ENCODE measurements around the gene NPHP4.

NPHP4 gene

GRCh38 chr1:5913078-5913845 lies 79.0 kb downstream of the NPHP4 start:
- no peak for DNase-seq (ENCODE audit: insufficient read length, low spot score)
- FAIRE-seq, result no peak

GRCh38 chr1:5911871-5912271 lies 80.4 kb downstream of the NPHP4 start:
- no peak for TF ChIP-seq CTCF (IDR thresholded peaks at IDR 0.05; ENCODE audit: insufficient read depth, missing control alignments)
- no peak for DNase-seq (ENCODE audit: insufficient read length, low spot score)
- no peak for FAIRE-seq

More at GRCh38 chr1:5913078-5913845, 79.0 kb downstream of the NPHP4 start:
- no peak for TF ChIP-seq CTCF (IDR thresholded peaks at IDR 0.05; ENCODE audit: insufficient read depth, missing control alignments)

GRCh38 chr1:5911157-5911556 lies 81.1 kb downstream of the NPHP4 start:
- no peak for TF ChIP-seq CTCF (IDR thresholded peaks at IDR 0.05; ENCODE audit: insufficient read depth, missing control alignments)
- no peak for FAIRE-seq
- no peak for DNase-seq (ENCODE audit: insufficient read length, low spot score)

GRCh38 chr1:5910666-5911065 lies 81.6 kb downstream of the NPHP4 start:
- no peak for FAIRE-seq
- DNase-seq (ENCODE audit: insufficient read length, low spot score), result no peak
- TF ChIP-seq CTCF (IDR thresholded peaks at IDR 0.05; ENCODE audit: insufficient read depth, missing control alignments), result no peak

- DNase-seq (ENCODE audit: insufficient read length, low spot score), result no peak
- FAIRE-seq, result no peak
- no peak for TF ChIP-seq CTCF (IDR thresholded peaks at IDR 0.05; ENCODE audit: insufficient read depth, missing control alignments)
Observed at GRCh38 chr1:5910276-5910620, 82.0 kb downstream of the NPHP4 start.

GRCh38 chr1:5909576-5910275 lies 82.5 kb downstream of the NPHP4 start:
- DNase-seq (ENCODE audit: insufficient read length, low spot score) (no peak), FAIRE-seq (no peak)
- no peak for TF ChIP-seq CTCF (IDR thresholded peaks at IDR 0.05; ENCODE audit: insufficient read depth, missing control alignments)

Measured in D721Med (cell line).